ENCODE results near the gene KPNA2.
"Not testable (repeated sequence)": the region's sequence is repeated elsewhere in the genome, so short reads cannot be mapped to it uniquely, and the experiment has no call there.

DNA sequence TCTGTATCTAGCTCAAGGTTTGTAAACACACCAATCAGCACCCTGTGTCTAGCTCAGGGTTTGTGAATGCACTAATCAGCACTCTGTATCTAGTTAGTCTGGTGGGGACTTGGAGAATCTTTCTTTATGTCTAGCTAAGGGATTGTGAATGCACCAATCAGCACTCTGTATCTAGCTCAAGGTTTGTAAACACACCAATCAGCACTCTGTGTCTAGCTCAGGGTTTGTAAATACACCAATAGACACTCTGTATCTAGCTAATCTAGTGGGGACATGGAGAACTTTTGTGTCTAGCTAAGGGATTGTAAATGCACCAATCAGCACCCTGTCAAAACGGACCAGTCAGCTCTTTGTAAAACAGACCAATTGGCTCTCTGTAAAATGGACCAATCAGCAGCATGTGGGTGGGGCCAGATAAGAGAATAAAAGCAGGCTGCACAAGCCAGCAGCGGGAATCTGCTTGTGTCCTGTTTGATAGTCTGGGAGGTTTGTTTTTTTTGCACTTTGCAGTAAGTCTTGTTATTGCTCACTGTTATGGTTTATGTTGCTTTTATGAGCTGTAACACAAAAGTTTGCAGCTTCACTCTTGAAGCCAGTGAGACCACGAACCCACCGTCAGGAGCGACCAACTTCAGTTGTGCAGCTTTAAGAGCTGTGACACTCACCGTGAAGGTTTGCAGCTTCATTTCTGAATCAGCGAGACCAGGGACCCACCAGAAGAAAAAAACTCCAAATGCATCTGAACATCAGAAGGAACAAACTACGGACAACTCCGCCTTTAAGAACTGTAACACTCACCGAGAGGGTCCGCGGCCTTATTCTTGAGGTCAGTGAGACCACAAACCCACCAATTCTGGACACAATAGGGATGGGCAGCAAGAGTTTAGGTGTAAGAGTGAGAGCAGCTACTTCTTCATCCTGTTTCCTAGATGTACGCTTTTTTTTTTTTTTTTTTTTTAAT is 46.0 kb downstream of the KPNA2 start:
- TF ChIP-seq, protein P1, sequence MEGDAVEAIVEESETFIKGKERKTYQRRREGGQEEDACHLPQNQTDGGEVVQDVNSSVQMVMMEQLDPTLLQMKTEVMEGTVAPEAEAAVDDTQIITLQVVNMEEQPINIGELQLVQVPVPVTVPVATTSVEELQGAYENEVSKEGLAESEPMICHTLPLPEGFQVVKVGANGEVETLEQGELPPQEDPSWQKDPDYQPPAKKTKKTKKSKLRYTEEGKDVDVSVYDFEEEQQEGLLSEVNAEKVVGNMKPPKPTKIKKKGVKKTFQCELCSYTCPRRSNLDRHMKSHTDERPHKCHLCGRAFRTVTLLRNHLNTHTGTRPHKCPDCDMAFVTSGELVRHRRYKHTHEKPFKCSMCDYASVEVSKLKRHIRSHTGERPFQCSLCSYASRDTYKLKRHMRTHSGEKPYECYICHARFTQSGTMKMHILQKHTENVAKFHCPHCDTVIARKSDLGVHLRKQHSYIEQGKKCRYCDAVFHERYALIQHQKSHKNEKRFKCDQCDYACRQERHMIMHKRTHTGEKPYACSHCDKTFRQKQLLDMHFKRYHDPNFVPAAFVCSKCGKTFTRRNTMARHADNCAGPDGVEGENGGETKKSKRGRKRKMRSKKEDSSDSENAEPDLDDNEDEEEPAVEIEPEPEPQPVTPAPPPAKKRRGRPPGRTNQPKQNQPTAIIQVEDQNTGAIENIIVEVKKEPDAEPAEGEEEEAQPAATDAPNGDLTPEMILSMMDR (IDR thresholded peaks at IDR 0.05 in 8 of 11, conservative IDR thresholded peaks at IDR 0.05 in 3 of 11) = not testable (repeated sequence)
- not testable (repeated sequence) for TF ChIP-seq POLR2A (IDR thresholded peaks at IDR 0.05)
